ENCODE results near the gene UQCRC2.

- no peak for TF ChIP-seq CTCF (conservative IDR thresholded peaks at IDR 0.05)
- no peak for TF ChIP-seq EZH2 (IDR thresholded peaks at IDR 0.05; ENCODE audit: low read depth)
Measured at GRCh38 chr16:21990381-21990944, 37.3 kb downstream of the UQCRC2 start.

Measured in PC-9 (cell line).